ENCODE measurements around the gene LRG1. TPM values are rescaled to one million over a fixed set of nuclear protein-coding genes. Genes with fewer than 3 reads are reported as not detected.
"Not testable (repeated sequence)": the region's sequence is repeated elsewhere in the genome, so short reads cannot be mapped to it uniquely, and the experiment has no call there.

Gene LRG1
- total RNA-seq, 1 donor from 2014 or later = 328 TPM

GRCh38 chr19:4576016-4576933, 36.4 kb upstream of the LRG1 start:
- peak; percentile 84 for ATAC-seq

GRCh38 chr19:4575267-4576015, 35.6 kb upstream of the LRG1 start:
- DNase-seq (ENCODE audit: low spot score) (no peak), ATAC-seq (peak; percentile 14)

More at GRCh38 chr19:4576016-4576933, 36.4 kb upstream of the LRG1 start:
- DNase-seq (ENCODE audit: low spot score) = peak; percentile 66

- DNase-seq (ENCODE audit: low spot score) (no peak), ATAC-seq (no peak)
Observed at GRCh38 chr19:4573682-4574081, 33.8 kb upstream of the LRG1 start.

- no peak for ATAC-seq
- no peak for DNase-seq (ENCODE audit: low spot score)
Observed at GRCh38 chr19:4571305-4571917, 31.6 kb upstream of the LRG1 start.

- DNase-seq (ENCODE audit: low spot score) = no peak
- no peak for ATAC-seq
Observed at GRCh38 chr19:4570916-4571304, 31.1 kb upstream of the LRG1 start.

- ATAC-seq (no peak), DNase-seq (ENCODE audit: low spot score) (no peak)
Observed at GRCh38 chr19:4570402-4570801, 30.6 kb upstream of the LRG1 start.

- no peak for DNase-seq (ENCODE audit: low spot score)
- no peak for ATAC-seq
Observed at GRCh38 chr19:4568886-4569285, 29.1 kb upstream of the LRG1 start.

- DNase-seq (ENCODE audit: low spot score) (no peak), ATAC-seq (peak; percentile 83)
Observed at GRCh38 chr19:4567584-4568071, 27.8 kb upstream of the LRG1 start.

- no peak for DNase-seq (ENCODE audit: low spot score)
Observed at GRCh38 chr19:4566402-4567051, 26.7 kb upstream of the LRG1 start.

GRCh38 chr19:4563562-4563961, 23.7 kb upstream of the LRG1 start:
- not testable (repeated sequence) for ATAC-seq; DNase-seq (ENCODE audit: low spot score)

More at GRCh38 chr19:4566402-4567051, 26.7 kb upstream of the LRG1 start:
- no peak for ATAC-seq

GRCh38 chr19:4562085-4562484, 22.2 kb upstream of the LRG1 start:
- peak; percentile 25 for ATAC-seq
- not testable (repeated sequence) for DNase-seq (ENCODE audit: low spot score)

GRCh38 chr19:4559569-4559968, 19.7 kb upstream of the LRG1 start, which contains the start of gene SEMA6B:
Gene SEMA6B (minus strand): TSS chr19:4559684. CDS start chr19:4558457, 1,227 bp downstream.
- no peak for DNase-seq (ENCODE audit: low spot score)

GRCh38 chr19:4557971-4558941, 18.4 kb upstream of the LRG1 start:
- peak; percentile 71 for ATAC-seq
- DNase-seq (ENCODE audit: low spot score) = no peak

More at GRCh38 chr19:4559569-4559968, 19.7 kb upstream of the LRG1 start, which contains the start of gene SEMA6B:
- peak; percentile 26 for ATAC-seq

GRCh38 chr19:4557144-4557970, 17.5 kb upstream of the LRG1 start:
- DNase-seq (ENCODE audit: low spot score) = no peak
- peak; percentile 36 for ATAC-seq

GRCh38 chr19:4556597-4557127, 16.8 kb upstream of the LRG1 start:
- ATAC-seq (peak; percentile 64), DNase-seq (ENCODE audit: low spot score) (no peak)

- DNase-seq (ENCODE audit: low spot score) (no peak), ATAC-seq (no peak)
Observed at GRCh38 chr19:4555657-4556561, 16.1 kb upstream of the LRG1 start.

- no peak for DNase-seq (ENCODE audit: low spot score)
- ATAC-seq = no peak
Observed at GRCh38 chr19:4554717-4555116, 14.9 kb upstream of the LRG1 start.
